Osteoblast (primary cell): ENCODE results near the gene PCDH17. TPM values are rescaled to one million over a fixed set of nuclear protein-coding genes. Genes with fewer than 3 reads are reported as not detected.

Experiments used
- DNase-seq: peaks from one replicate; pipeline ENCODE4 v3.0.0; 2011; ENCODE audit warnings: low spot score, mixed read lengths; ENCODE audit not compliant: insufficient read length; ENCODE audit errors: missing footprints
- H2AFZ ChIP-seq: 2 replicates; pipeline ENCODE4 v1.6.0; 2011; ENCODE audit warnings: mild to moderate bottlenecking, low read length
- H3K27ac ChIP-seq: 2 replicates; pipeline ENCODE4 v1.5.1; 2011; ENCODE audit warnings: mild to moderate bottlenecking, low read depth, low read length, moderate library complexity
- H3K27me3 ChIP-seq: 2 replicates; pipeline ENCODE4 v1.6.0; 2012; ENCODE audit warnings: mild to moderate bottlenecking, control low read depth, inconsistent platforms, low read length, moderate library complexity; ENCODE audit not compliant: insufficient read depth
- H3K36me3 ChIP-seq: 2 replicates; pipeline ENCODE4 v1.5.1; 2011; ENCODE audit warnings: mild to moderate bottlenecking, low read length, control low read depth, moderate library complexity; ENCODE audit not compliant: insufficient read depth
- H3K4me1 ChIP-seq: 2 replicates; pipeline ENCODE4 v1.5.1; 2011; ENCODE audit warnings: mild to moderate bottlenecking, low read length, control low read depth, moderate library complexity; ENCODE audit not compliant: insufficient read depth
- H3K4me2 ChIP-seq: 2 replicates; pipeline ENCODE4 v1.6.0; 2011; ENCODE audit warnings: mild to moderate bottlenecking, low read length; ENCODE audit not compliant: insufficient read depth
- H3K4me3 ChIP-seq: fragments of 200-600 bp; sonication (generic); 3 replicates; pipeline ENCODE4 v1.5.1; 2012; ENCODE audit warnings: mild to moderate bottlenecking, low read length, inconsistent platforms; ENCODE audit not compliant: insufficient read depth
- H3K79me2 ChIP-seq: 2 replicates; pipeline ENCODE4 v1.6.0; 2012; ENCODE audit warnings: mild to moderate bottlenecking, low read length, control low read depth, inconsistent platforms; ENCODE audit not compliant: insufficient read depth
- H3K9me3 ChIP-seq: 2 replicates; pipeline ENCODE4 v1.5.1; 2011; ENCODE audit warnings: low read depth, low read length, control low read depth
- H4K20me1 ChIP-seq: 2 replicates; pipeline ENCODE4 v1.6.0; 2012; ENCODE audit warnings: mild to moderate bottlenecking, low read length, control low read depth; ENCODE audit not compliant: insufficient read depth
- CTCF ChIP-seq: IDR thresholded peaks from 2 replicates; pipeline ENCODE4 v1.5.1; 2011; ENCODE audit warnings: mild to moderate bottlenecking, low read depth, low read length, moderate library complexity; ENCODE audit errors: extremely low read depth
- total RNA-seq: library from RNA; depleted of rRNA; stranded (reverse); fragments of >200 nt; gene quantifications from 2 replicates; pipeline ENCODE4 v1.2.3, GENCODE V29; 2012

PCDH17 gene
- total RNA-seq, 1 donor: under 0.01 TPM

- Histone ChIP-seq H3K36me3 (no peaks in the 10 kb centered on the region), H4K20me1 (no peaks in the 10 kb centered on the region), H3K79me2 (no peaks in the 10 kb centered on the region), H3K27ac (no peak overlapping the region), H3K4me1 (no peaks in the 10 kb centered on the region), H3K4me3 (no peak overlapping the region), H3K9me3 (no peaks in the 10 kb centered on the region), H2AFZ (no peak overlapping the region), H3K4me2 (no peak overlapping the region), H3K27me3 (no peaks in the 10 kb centered on the region)
- no peak for TF ChIP-seq CTCF
- DNase-seq: no peak
Observed at GRCh38 chr13:57588639-57589038, 42.9 kb upstream of the PCDH17 start.

- Histone ChIP-seq H3K79me2 (no peaks in the 10 kb centered on the region), H3K4me1 (no peaks in the 10 kb centered on the region), H3K27ac (no peak overlapping the region), H4K20me1 (no peaks in the 10 kb centered on the region), H3K27me3 (no peaks in the 10 kb centered on the region), H3K4me2 (no peak overlapping the region), H3K9me3 (no peaks in the 10 kb centered on the region), H2AFZ (no peak overlapping the region), H3K4me3 (no peak overlapping the region), H3K36me3 (no peaks in the 10 kb centered on the region)
- no peak for TF ChIP-seq CTCF
- no peak for DNase-seq
Observed at GRCh38 chr13:57595775-57596174, 35.8 kb upstream of the PCDH17 start.

GRCh38 chr13:57601536-57601935 is 30.0 kb upstream of the PCDH17 start:
- Histone ChIP-seq H3K27ac (no peak overlapping the region), H2AFZ (no peak overlapping the region), H3K4me1 (no peaks in the 10 kb centered on the region), H3K36me3 (no peaks in the 10 kb centered on the region), H3K4me2 (no peak overlapping the region), H4K20me1 (no peaks in the 10 kb centered on the region), H3K4me3 (no peak overlapping the region), H3K79me2 (no peaks in the 10 kb centered on the region), H3K9me3 (no peaks in the 10 kb centered on the region), H3K27me3 (no peaks in the 10 kb centered on the region)
- no peak for DNase-seq
- TF ChIP-seq CTCF: no peak

- H3K4me3 ChIP-seq: no peak overlapping the region
- H3K9me3 ChIP-seq: no peaks in the 10 kb centered on the region
- no peaks in the 10 kb centered on the region for H4K20me1 ChIP-seq
- H3K27me3 ChIP-seq: no peaks in the 10 kb centered on the region
- no peak overlapping the region for H3K27ac ChIP-seq
- H2AFZ ChIP-seq: no peak overlapping the region
- no peak for TF ChIP-seq CTCF
- no peak for DNase-seq
- no peaks in the 10 kb centered on the region for H3K4me1 ChIP-seq
- H3K36me3 ChIP-seq: no peaks in the 10 kb centered on the region
- H3K4me2 ChIP-seq: no peak overlapping the region
- H3K79me2 ChIP-seq: no peaks in the 10 kb centered on the region
Observed at GRCh38 chr13:57604442-57604841, 27.1 kb upstream of the PCDH17 start.
